A549 (cell line): ENCODE data around the gene SLC22A14. TPM values are rescaled to one million over a fixed set of nuclear protein-coding genes. Genes with fewer than 3 reads are reported as not detected.
"Not testable (repeated sequence)": the region's sequence is repeated elsewhere in the genome, so short reads cannot be mapped to it uniquely, and the experiment has no call there.

Source experiments
- ATAC-seq, 2 experiments: fragments of 200-7000 bp in 1 of 2; fragments of >200 bp in 1 of 2; cut with Nextera tagmentation in 1 of 2; cut with Tn5 transposase in 1 of 2; 3 replicates each; pipeline versions ENCODE4 v1.8.0 to v1.9.1; 2018 to 2020; ENCODE audit warnings: mild to moderate bottlenecking in 1 of 2, moderate library complexity in 1 of 2
- CTCF ChIA-PET: fragments of 300-600 bp; sonication (Branson Sonifier 250); formaldehyde crosslinking; extraction: SDS; loops from one replicate; lab custom pipeline; 2021; ENCODE audit warnings: antibody characterized with exemption, inconsistent platforms; lab: Yijun Ruan, JAX
- POLR2A ChIA-PET: fragments of 350-600 bp; formaldehyde crosslinking; extraction: SDS; loops from one replicate; lab custom pipeline; 2021; ENCODE audit warnings: antibody characterized with exemption, inconsistent platforms; lab: Yijun Ruan, JAX
- DNase-seq, 2 experiments: peaks; one replicate each; pipeline versions ENCODE4 v3.0.0 to v3.0.0-alpha.2; 2011 to 2016; ENCODE audit warnings: low read depth in 1 of 2, low spot score in 1 of 2
- FAIRE-seq: peaks from 2 replicates; lab custom pipeline; 2011; peaks lifted over from hg19 to GRCh38; lab: Jason Lieb, UNC
- H3K27ac ChIP-seq, 2 experiments: fragments of >200 bp; sonication (Bioruptor Twin); formaldehyde crosslinking; 3 replicates each; pipeline ENCODE4 v1.5.1; 2016 to 2017
- H3K4me1 ChIP-seq: fragments of >200 bp; sonication (Bioruptor Twin); formaldehyde crosslinking; 3 replicates; pipeline ENCODE4 v1.6.1; 2016
- H3K4me2 ChIP-seq: fragments of >200 bp; sonication (Bioruptor Twin); formaldehyde crosslinking; 3 replicates; pipeline ENCODE4 v1.6.1; 2016
- H3K4me3 ChIP-seq: fragments of >200 bp; sonication (Bioruptor Twin); formaldehyde crosslinking; 3 replicates; pipeline ENCODE4 v1.5.1; 2016
- H3K9me3 ChIP-seq: fragments of >200 bp; sonication (Bioruptor Twin); formaldehyde crosslinking; 3 replicates; pipeline ENCODE4 v1.6.1; 2016
- ATOH8 ChIP-seq: fragments of 250-450 bp; sonication (Bioruptor Pico); IDR thresholded peaks from 2 replicates; pipeline ENCODE4 v1.5.0; 2020; ENCODE audit warnings: low read depth, mild to moderate bottlenecking, moderate library complexity
- BCL3 ChIP-seq: fragments of >200 bp; sonication (Bioruptor Twin); formaldehyde crosslinking; IDR thresholded peaks from 3 replicates; pipeline ENCODE4 v1.6.1; 2016
- CBX8 ChIP-seq: fragments of 200-600 bp; sonication (generic); IDR thresholded peaks from 2 replicates; pipeline ENCODE4 v1.6.1; 2016
- E2F6 ChIP-seq: IDR thresholded peaks from 2 replicates; pipeline ENCODE4 v1.6.1; 2012; ENCODE audit warnings: low read depth, borderline replicate concordance
- ESRRA ChIP-seq: fragments of 150-350 bp; IDR thresholded peaks from 2 replicates; pipeline ENCODE4 v1.6.1; 2014; ENCODE audit warnings: mild to moderate bottlenecking, low read length, borderline replicate concordance
- FOXS1 ChIP-seq: fragments of 250-450 bp; sonication (Bioruptor Pico); IDR thresholded peaks from 2 replicates; pipeline ENCODE4 v1.5.0; 2020; ENCODE audit warnings: mild to moderate bottlenecking, moderate library complexity
- GATA3 ChIP-seq: IDR thresholded peaks from 2 replicates; pipeline ENCODE4 v1.6.1; 2012; ENCODE audit warnings: borderline replicate concordance
- HDAC2 ChIP-seq: fragments of 200-600 bp; sonication (generic); IDR thresholded peaks from 2 replicates; pipeline ENCODE4 v1.6.1; 2016
- HES2 ChIP-seq: fragments of >200 bp; sonication (Bioruptor Twin); formaldehyde crosslinking; IDR thresholded peaks from 2 replicates; pipeline ENCODE4 v1.6.1; 2016
- HMGXB4 ChIP-seq: fragments of 250-450 bp; sonication (Bioruptor Pico); IDR thresholded peaks from 2 replicates; pipeline ENCODE4 v1.5.0; 2021; ENCODE audit warnings: mild to moderate bottlenecking, moderate library complexity, borderline replicate concordance
- JUNB ChIP-seq: fragments of >200 bp; sonication (Bioruptor Twin); formaldehyde crosslinking; IDR thresholded peaks from 2 replicates; pipeline ENCODE4 v1.6.1; 2016
- KDM1A ChIP-seq: fragments of 200-600 bp; sonication (generic); IDR thresholded peaks from 2 replicates; pipeline ENCODE4 v1.6.1; 2016; ENCODE audit warnings: low read depth, mild to moderate bottlenecking
- MAFK ChIP-seq: fragments of 450-650 bp; IDR thresholded peaks from 2 replicates; pipeline ENCODE4 v1.6.1; 2014; ENCODE audit not compliant: partially characterized antibody
- NFE2L2 ChIP-seq: fragments of 150-350 bp; conservative IDR thresholded peaks from 2 replicates; pipeline ENCODE4 v1.6.1; 2014; ENCODE audit warnings: low read length
- PHF8 ChIP-seq: fragments of 200-600 bp; sonication (generic); IDR thresholded peaks from 2 replicates; pipeline ENCODE4 v1.6.1; 2016; ENCODE audit warnings: low read depth, mild to moderate bottlenecking, antibody characterized with exemption, moderate library complexity, borderline replicate concordance
- POLR2A ChIP-seq: IDR thresholded peaks from 2 replicates; pipeline ENCODE4 v1.6.1; 2012; ENCODE audit warnings: mild to moderate bottlenecking, low read length
- RARB ChIP-seq: fragments of 250-450 bp; sonication (Bioruptor Pico); IDR thresholded peaks from 2 replicates; pipeline ENCODE4 v1.8.0; 2021; ENCODE audit warnings: mild to moderate bottlenecking, moderate library complexity
- RCOR1 ChIP-seq: fragments of 150-350 bp; IDR thresholded peaks from 2 replicates; pipeline ENCODE4 v1.6.1; 2014; ENCODE audit warnings: antibody characterized with exemption, low read length, low read depth
- TP53 ChIP-seq: fragments of 250-450 bp; sonication (Bioruptor Pico); IDR thresholded peaks from 2 replicates; pipeline ENCODE4 v1.5.0; 2021; ENCODE audit warnings: mild to moderate bottlenecking, moderate library complexity
- ZSCAN20 ChIP-seq: fragments of 250-450 bp; sonication (Bioruptor Pico); IDR thresholded peaks from 2 replicates; pipeline ENCODE4 v1.8.0; 2022; ENCODE audit warnings: mild to moderate bottlenecking, moderate library complexity
- WGBS: methylation state at CpG from one replicate; pipeline ENCODE4 v1.1.6; 2017; ENCODE audit errors: missing lambda C conversion rate; 5-methylcytosine and 5-hydroxymethylcytosine counted together
- polyA plus RNA-seq, 4 experiments: library from polyadenylated mRNA; depleted of rRNA in 3 of 4; stranded (reverse); fragments of >200 nt; fragmentation: RNase III in 1 of 4; extraction: RNeasy Plus Mini Kit Qiagen cat#74134 plus additional on column Dnase treatment in 1 of 4; gene quantifications; 2 replicates in 3 of 4; 3 replicates in 1 of 4; pipeline ENCODE4 v1.2.3, GENCODE V29; 2011 to 2017

Gene SLC22A14
- polyA plus RNA-seq, 2 of the 4 experiments (the other 2 are of a cell fraction) = 0.04 TPM; not detected in 1

- H3K4me3 ChIP-seq = no peak overlapping the region
- no peaks in the 10 kb centered on the region for H3K9me3 ChIP-seq
- no peaks in the 10 kb centered on the region for H3K4me1 ChIP-seq
- FAIRE-seq (no peak), ATAC-seq (no peak), DNase-seq (no peak)
- no peak overlapping the region for H3K27ac ChIP-seq
- H3K4me2 ChIP-seq = no peak overlapping the region
- CTCF ChIA-PET = interaction anchor here (0.9 to 1.5 kb wide), 3 partner anchors 14 to 196 kb away, joined by 3 to 5 read pairs (median 4); no protein-coding TSS in a partner anchor
- POLR2A ChIA-PET = no interaction called here
- WGBS = 79% methylated on average over 6 of the region's 6 CpGs
- no peak for TF ChIP-seq RARB (CRISPR knock-in tag)
- no peak for TF ChIP-seq CBX8
- TF ChIP-seq BCL3 = no peak
- TF ChIP-seq GATA3 = no peak
- no peak for TF ChIP-seq ATOH8
- no peak for TF ChIP-seq TP53 (CRISPR knock-in tag)
- no peak for TF ChIP-seq MAFK
- TF ChIP-seq RCOR1 = no peak
These were observed 2.7 kb downstream of the SLC22A14 start for GRCh38 chr3:38284756-38285150.

- 71% methylated on average over 16 of the region's 16 CpGs for WGBS
- FAIRE-seq, POLR2A ChIA-PET, H3K9me3 ChIP-seq, H3K4me1 ChIP-seq, H3K4me2 ChIP-seq, H3K4me3 ChIP-seq, ATAC-seq, H3K27ac ChIP-seq, DNase-seq: not testable (repeated sequence)
- CTCF ChIA-PET = interaction anchor here (0.8 to 0.9 kb wide), 2 partner anchors 10 to 15 kb away, joined by 3 read pairs; no protein-coding TSS in a partner anchor
These were observed 7.5 kb downstream of the SLC22A14 start for GRCh38 chr3:38289286-38290217.

GRCh38 chr3:38297053-38297452 lies 15.0 kb downstream of the SLC22A14 start:
- POLR2A ChIA-PET, H3K9me3 ChIP-seq, ATAC-seq, H3K4me1 ChIP-seq, DNase-seq, H3K27ac ChIP-seq, FAIRE-seq, H3K4me3 ChIP-seq, H3K4me2 ChIP-seq: not testable (repeated sequence)
- CTCF ChIA-PET = interaction anchor here (0.5 to 2.0 kb wide), 5 partner anchors 8 to 200 kb away, joined by 3 to 9 read pairs (median 4); partner anchors contain the start of gene XYLB
- 33% methylated on average over 4 of the region's 4 CpGs for WGBS

- FAIRE-seq (no peak), DNase-seq (no peak), ATAC-seq (no peak)
- H3K4me1 ChIP-seq = no peaks in the 10 kb centered on the region
- TF ChIP-seq POLR2A (no peak), HMGXB4 (CRISPR knock-in tag) (no peak), HES2 (no peak), KDM1A (no peak), MAFK (no peak), NFE2L2 (no peak), PHF8 (no peak), E2F6 (no peak), JUNB (no peak), ESRRA (no peak), CBX8 (no peak), FOXS1 (CRISPR knock-in tag) (no peak), ZSCAN20 (CRISPR knock-in tag) (no peak), HDAC2 (no peak)
- TF ChIP-seq, all 56 proteins: peak for 0
- CTCF ChIA-PET = interaction anchor here (0.5 to 2.1 kb wide), 17 partner anchors 9 to 323 kb away, joined by 3 to 11 read pairs (median 4); partner anchors contain the start of genes SLC22A14 and XYLB
- Histone ChIP-seq H3K9me3 (no peaks in the 10 kb centered on the region), H3K4me3 (no peak overlapping the region), H3K27ac (no peak overlapping the region), H3K4me2 (no peak overlapping the region)
- POLR2A ChIA-PET = interaction anchor here (1.1 kb wide), 1 partner anchor 160 kb away, joined by 5 read pairs; the partner anchor contains the start of gene ACAA1
These were observed 15.4 kb downstream of the SLC22A14 start for GRCh38 chr3:38297537-38297936.
